HepG2 (cell line): ENCODE measurements around the gene COPS3. TPM values are rescaled to one million over a fixed set of nuclear protein-coding genes. Genes with fewer than 3 reads are reported as not detected.

Experiments
- ATF1 ChIP-seq: IDR thresholded peaks from 2 replicates; pipeline ENCODE4 v1.6.1; 2016; ENCODE audit warnings: mild to moderate bottlenecking, control low read depth
- ATM ChIP-seq: fragments of 450-650 bp; IDR thresholded peaks from 2 replicates; pipeline ENCODE4 v1.7.1; 2017; ENCODE audit warnings: mild to moderate bottlenecking, borderline replicate concordance
- BORCS8-MEF2B ChIP-seq: sonication (generic); formaldehyde crosslinking; IDR thresholded peaks from 2 replicates; pipeline ENCODE4 v1.8.0; 2022; ENCODE audit warnings: mild to moderate bottlenecking, missing genetic modification reagents
- GLMP ChIP-seq: sonication (generic); formaldehyde crosslinking; IDR thresholded peaks from 2 replicates; pipeline ENCODE4 v1.9.0; 2021; ENCODE audit warnings: missing genetic modification reagents, mild to moderate bottlenecking, borderline replicate concordance
- KDM2A ChIP-seq: sonication (generic); formaldehyde crosslinking; IDR thresholded peaks from 2 replicates; pipeline ENCODE4 v1.4.0; 2020; ENCODE audit warnings: low read depth, missing genetic modification reagents, borderline replicate concordance
- MAF1 ChIP-seq: sonication (generic); formaldehyde crosslinking; IDR thresholded peaks from 2 replicates; pipeline ENCODE4 v1.5.0; 2020; ENCODE audit warnings: missing genetic modification reagents, borderline replicate concordance
- MLX ChIP-seq: IDR thresholded peaks from 2 replicates; pipeline ENCODE4 v1.6.1; 2016
- PCBP1 ChIP-seq: fragments of 200-400 bp; formaldehyde crosslinking; IDR thresholded peaks from 2 replicates; pipeline ENCODE4 v1.6.1; 2017; ENCODE audit warnings: mild to moderate bottlenecking, low read depth, low read length, borderline replicate concordance
- PHF5A ChIP-seq: IDR thresholded peaks from one replicate; pipeline ENCODE4 v1.6.1; 2018; ENCODE audit warnings: low read depth, missing genetic modification reagents; ENCODE audit not compliant: unreplicated experiment
- REXO4 ChIP-seq: sonication (generic); formaldehyde crosslinking; IDR thresholded peaks from 2 replicates; pipeline ENCODE4 v1.8.0; 2022; ENCODE audit warnings: missing genetic modification reagents, mild to moderate bottlenecking, borderline replicate concordance
- STAT5B ChIP-seq: sonication (generic); formaldehyde crosslinking; IDR thresholded peaks from 2 replicates; pipeline ENCODE4 v1.4.0; 2020; ENCODE audit warnings: missing genetic modification reagents
- ZGPAT ChIP-seq: IDR thresholded peaks from 2 replicates; pipeline ENCODE4 v1.6.1; 2016; ENCODE audit warnings: mild to moderate bottlenecking
- ZNF260 ChIP-seq: sonication (generic); formaldehyde crosslinking; IDR thresholded peaks from 2 replicates; pipeline ENCODE4 v1.4.0; 2020; ENCODE audit warnings: missing genetic modification reagents, low read depth, mild to moderate bottlenecking, borderline replicate concordance
- ZNF333 ChIP-seq: sonication (generic); formaldehyde crosslinking; IDR thresholded peaks from 2 replicates; pipeline ENCODE4 v1.4.0; 2020; ENCODE audit warnings: mild to moderate bottlenecking, missing genetic modification reagents, borderline replicate concordance
- ZNF512B ChIP-seq: sonication (generic); formaldehyde crosslinking; IDR thresholded peaks from 2 replicates; pipeline ENCODE4 v1.5.1; 2020; ENCODE audit warnings: missing genetic modification reagents, mild to moderate bottlenecking, borderline replicate concordance
- ZNF558 ChIP-seq: sonication (generic); formaldehyde crosslinking; IDR thresholded peaks from 2 replicates; pipeline ENCODE4 v1.9.0; 2022; ENCODE audit warnings: mild to moderate bottlenecking, missing genetic modification reagents, borderline replicate concordance
- ZNF772 ChIP-seq: sonication (generic); formaldehyde crosslinking; IDR thresholded peaks from 2 replicates; pipeline ENCODE4 v1.5.0; 2020; ENCODE audit warnings: mild to moderate bottlenecking, missing genetic modification reagents
- ZSCAN30 ChIP-seq: sonication (generic); formaldehyde crosslinking; IDR thresholded peaks from 2 replicates; pipeline ENCODE4 v1.5.0; 2020; ENCODE audit warnings: mild to moderate bottlenecking, missing genetic modification reagents
- polyA plus RNA-seq, 8 experiments: library from polyadenylated mRNA; depleted of rRNA in 3 of 8; stranded (reverse) in 7 of 8; unstranded in 1 of 8; fragments of >200 nt; fragmentation: Illumina TruSeq in 4 of 8; extraction: Trizol in 4 of 8; gene quantifications; 2 replicates each; pipeline versions ENCODE4 v1.2.1 to v1.2.3, GENCODE V29; 2011 to 2016; ENCODE audit warnings: low read depth in 4 of 8, missing spikeins in 1 of 8, mixed read lengths in 1 of 8; ENCODE audit not compliant: insufficient read depth in 1 of 8
- total RNA-seq, 5 experiments: library from RNA; depleted of rRNA; stranded (reverse); fragments of >200 nt; fragmentation: Illumina TruSeq; extraction: Trizol; gene quantifications; 2 replicates each; pipeline ENCODE4 v1.2.3, GENCODE V29; 2016; ENCODE audit warnings: low read depth in 1 of 5

COPS3 gene
- total and polyA plus RNA-seq, 2 of the 13 experiments (the other 11 are each of a cell fraction or from before 2014, with no cell fraction given), result 46.3 to 103 TPM

- TF ChIP-seq ZGPAT (peak; percentile 49; the same call in 1 of the 2 replicates), ZNF772 (no peak; the same call in 1 of the 2 replicates), ZNF512B (no peak), BORCS8-MEF2B (CRISPR knock-in tag) (no peak), ZNF260 (CRISPR knock-in tag) (no peak), PCBP1 (peak; percentile 98), ZNF333 (CRISPR knock-in tag) (no peak; the same call in 1 of the 2 replicates), ZNF558 (peak; percentile 77; the same call in 1 of the 2 replicates), ZSCAN30 (CRISPR knock-in tag) (0 out of 2 replicates have a peak, but pooled peaks have one; percentile 80), KDM2A (CRISPR knock-in tag) (peak; percentile 32; the same call in 1 of the 2 replicates), ATM (no peak), GLMP (CRISPR knock-in tag) (no peak), REXO4 (CRISPR knock-in tag) (no peak), ATF1 (no peak), STAT5B (no peak), MAF1 (no peak), PHF5A (CRISPR knock-in tag) (peak; percentile 15), MLX (CRISPR knock-in tag) (peak; percentile 38)
These were observed 43.8 kb downstream of the COPS3 start, which contains the start of gene FLCN (continued) for GRCh38 chr17:17237026-17237799.
